ENCODE results near the gene TYK2.

Gene TYK2

DNA sequence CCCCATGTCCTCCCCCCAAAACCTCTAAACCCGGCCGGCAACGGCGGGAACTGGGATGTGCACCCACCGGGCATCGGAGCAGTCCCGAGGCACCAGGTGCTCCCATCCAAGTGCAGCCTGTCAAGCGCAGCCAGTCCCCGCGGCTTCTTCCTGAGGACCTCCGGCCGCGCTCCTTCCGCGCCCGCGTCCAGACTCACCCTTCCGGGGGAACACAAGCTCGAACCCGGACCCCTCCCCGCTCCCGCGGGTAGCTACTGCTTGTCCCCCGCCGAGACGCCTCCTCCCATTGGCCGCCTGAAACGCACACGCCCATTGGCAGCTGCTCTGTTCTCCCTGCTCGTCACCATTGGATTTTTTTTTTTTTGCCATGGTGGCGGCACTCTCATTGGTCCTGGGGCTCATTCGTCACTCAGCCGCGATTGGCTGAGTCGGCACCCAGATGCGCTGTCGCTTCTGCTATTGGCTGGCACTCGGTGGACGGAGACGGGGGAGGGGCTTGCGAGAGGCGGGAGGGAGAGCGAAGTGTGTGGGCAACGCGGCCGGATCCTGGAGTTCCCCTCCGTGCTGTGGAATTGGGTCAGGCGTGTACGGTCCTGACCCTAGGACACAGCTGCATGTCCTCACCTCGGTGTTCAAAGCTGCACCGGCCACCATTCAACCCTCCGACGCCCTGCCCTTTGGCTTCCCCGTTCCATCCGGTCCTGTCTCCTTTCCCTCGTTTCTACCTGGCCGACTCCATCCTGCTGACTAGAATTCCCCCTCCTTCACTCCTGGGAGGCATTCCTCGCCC is at the start of gene TYK2:
Gene TYK2 (minus strand): TSS at position 260 of the 790 bp plus-strand sequence. CDS start 2,166 bp downstream, outside the sequence.
- peak; percentile 100 for DNase-seq (ENCODE audit: low read depth)
- TF ChIP-seq, protein P1, sequence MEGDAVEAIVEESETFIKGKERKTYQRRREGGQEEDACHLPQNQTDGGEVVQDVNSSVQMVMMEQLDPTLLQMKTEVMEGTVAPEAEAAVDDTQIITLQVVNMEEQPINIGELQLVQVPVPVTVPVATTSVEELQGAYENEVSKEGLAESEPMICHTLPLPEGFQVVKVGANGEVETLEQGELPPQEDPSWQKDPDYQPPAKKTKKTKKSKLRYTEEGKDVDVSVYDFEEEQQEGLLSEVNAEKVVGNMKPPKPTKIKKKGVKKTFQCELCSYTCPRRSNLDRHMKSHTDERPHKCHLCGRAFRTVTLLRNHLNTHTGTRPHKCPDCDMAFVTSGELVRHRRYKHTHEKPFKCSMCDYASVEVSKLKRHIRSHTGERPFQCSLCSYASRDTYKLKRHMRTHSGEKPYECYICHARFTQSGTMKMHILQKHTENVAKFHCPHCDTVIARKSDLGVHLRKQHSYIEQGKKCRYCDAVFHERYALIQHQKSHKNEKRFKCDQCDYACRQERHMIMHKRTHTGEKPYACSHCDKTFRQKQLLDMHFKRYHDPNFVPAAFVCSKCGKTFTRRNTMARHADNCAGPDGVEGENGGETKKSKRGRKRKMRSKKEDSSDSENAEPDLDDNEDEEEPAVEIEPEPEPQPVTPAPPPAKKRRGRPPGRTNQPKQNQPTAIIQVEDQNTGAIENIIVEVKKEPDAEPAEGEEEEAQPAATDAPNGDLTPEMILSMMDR (IDR thresholded peaks at IDR 0.05; ENCODE audit: insufficient read depth, low read depth, low read length, missing control alignments): no peak

DNA sequence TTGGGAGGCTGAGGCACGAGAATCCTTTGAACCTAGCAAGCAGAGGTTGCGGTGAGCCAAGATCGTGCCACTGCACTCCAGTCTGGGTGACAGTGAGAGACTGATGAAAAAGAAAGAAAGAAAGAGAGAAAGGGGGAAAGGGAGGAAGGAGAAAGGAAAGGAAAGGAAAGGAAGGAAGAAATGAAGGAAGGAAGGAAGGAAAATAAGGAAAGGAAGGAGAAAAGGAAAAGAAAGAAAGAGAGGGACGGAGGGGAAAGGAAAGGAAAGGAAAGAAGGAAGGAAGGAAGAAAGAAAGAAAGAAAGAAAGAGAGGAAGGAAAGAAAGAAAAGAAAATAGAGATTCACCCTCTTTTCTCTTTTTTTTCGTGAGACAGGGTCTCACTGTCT is 48.6 kb upstream of the TYK2 start:
- no peak for DNase-seq (ENCODE audit: low read depth)
- TF ChIP-seq, protein P1 (IDR thresholded peaks at IDR 0.05; ENCODE audit: insufficient read depth, low read depth, low read length, missing control alignments): no peak
- no peak overlapping the region for H3K4me3 ChIP-seq (ENCODE audit: low read depth, low read length)

More for the DNA sequence above, at the start of gene TYK2:
- peak within 1 kb of the TSS; percentile 68 for H3K4me3 ChIP-seq (ENCODE audit: low read depth, low read length)

DNA sequence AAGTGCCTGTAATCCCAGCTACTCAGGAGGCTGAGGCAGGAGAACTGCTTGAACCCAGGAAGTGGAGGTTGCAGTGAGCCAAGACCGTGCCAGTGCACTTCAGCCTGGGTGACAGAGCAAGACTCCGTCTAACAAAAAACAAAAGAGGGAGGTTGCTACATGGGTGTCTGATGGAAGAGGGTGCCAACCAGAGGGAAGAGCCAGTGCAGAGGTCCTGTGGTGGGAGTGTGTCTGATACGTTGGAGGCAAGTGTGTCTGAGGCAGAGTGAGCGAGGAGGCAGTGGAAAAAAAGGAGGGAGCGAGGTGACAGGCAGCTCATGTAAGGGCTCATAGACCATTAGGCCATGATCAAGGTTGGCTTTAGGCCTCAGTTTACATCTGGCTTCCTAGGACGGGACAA is 46.8 kb upstream of the TYK2 start:
- TF ChIP-seq, protein P1 (IDR thresholded peaks at IDR 0.05; ENCODE audit: insufficient read depth, low read depth, low read length, missing control alignments): no peak
- DNase-seq (ENCODE audit: low read depth): no peak
- no peak overlapping the region for H3K4me3 ChIP-seq (ENCODE audit: low read depth, low read length)

DNA sequence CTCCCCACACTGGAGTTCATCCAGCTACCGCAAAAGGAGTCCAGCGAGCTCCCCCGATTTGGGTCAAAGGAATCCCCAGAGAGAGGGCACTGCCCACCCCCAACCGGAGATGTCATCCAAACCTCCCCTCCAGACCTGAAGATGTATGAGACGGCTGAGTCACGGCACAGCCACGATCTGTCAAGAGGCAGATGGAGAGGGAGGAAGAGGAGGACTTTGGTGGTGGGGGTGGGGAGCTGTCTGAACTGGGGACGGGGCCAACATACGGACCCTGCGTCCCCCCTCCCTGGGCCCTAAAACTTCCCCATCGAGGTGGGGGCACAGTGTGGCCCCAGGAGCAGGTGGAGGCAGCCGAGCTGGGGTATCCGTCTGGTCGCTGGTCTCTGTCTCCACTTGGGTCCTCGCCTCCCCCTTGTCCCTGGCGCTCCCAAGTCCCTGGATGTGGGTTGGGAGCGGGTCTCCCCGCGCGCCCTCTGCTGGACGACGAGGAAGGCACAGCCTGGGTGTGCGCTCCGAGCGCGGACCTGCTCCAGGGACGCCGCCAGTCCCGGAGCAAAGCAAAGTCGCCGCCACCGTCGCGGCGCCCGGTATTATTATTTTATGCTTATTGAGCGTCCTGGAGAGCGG is 43.8 kb upstream of the TYK2 start:
- TF ChIP-seq, protein P1 (IDR thresholded peaks at IDR 0.05; ENCODE audit: insufficient read depth, low read depth, low read length, missing control alignments): peak; percentile 90
- peak overlapping the region; percentile 51 for H3K4me3 ChIP-seq (ENCODE audit: low read depth, low read length)
- peak; percentile 74 for DNase-seq (ENCODE audit: low read depth)

- no peak overlapping the region for H3K4me3 ChIP-seq (ENCODE audit: low read depth, low read length)
- DNase-seq (ENCODE audit: low read depth): no peak
- TF ChIP-seq, protein P1 (IDR thresholded peaks at IDR 0.05; ENCODE audit: insufficient read depth, low read depth, low read length, missing control alignments): no peak
Observed at GRCh38 chr19:10422846-10423245, 42.5 kb upstream of the TYK2 start.

DNA sequence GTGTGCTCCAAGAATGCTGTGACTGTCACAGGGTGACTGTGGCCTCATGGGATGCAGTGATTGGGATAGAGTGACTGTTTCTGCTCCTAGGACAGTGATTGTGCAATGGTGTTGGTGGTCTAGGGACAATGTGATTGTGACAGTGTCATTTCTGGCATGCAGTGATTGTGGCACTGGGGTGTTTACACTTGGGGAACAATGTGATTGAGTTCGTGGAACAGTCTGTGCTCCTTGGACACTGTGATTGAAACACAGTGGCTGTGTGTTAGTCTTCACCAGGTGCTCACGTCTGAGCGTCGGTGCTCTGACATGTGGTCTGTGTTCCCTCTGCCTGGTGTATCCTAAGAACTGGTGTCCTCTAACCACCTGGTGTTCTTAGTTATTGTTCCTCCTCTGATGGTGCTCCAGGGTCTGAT is 41.7 kb upstream of the TYK2 start:
- DNase-seq (ENCODE audit: low read depth): no peak
- no peak overlapping the region for H3K4me3 ChIP-seq (ENCODE audit: low read depth, low read length)
- TF ChIP-seq, protein P1 (IDR thresholded peaks at IDR 0.05; ENCODE audit: insufficient read depth, low read depth, low read length, missing control alignments): no peak

All from GM12865 (cell line).